ENCODE data around the gene RAP2A.

Gene RAP2A

DNA sequence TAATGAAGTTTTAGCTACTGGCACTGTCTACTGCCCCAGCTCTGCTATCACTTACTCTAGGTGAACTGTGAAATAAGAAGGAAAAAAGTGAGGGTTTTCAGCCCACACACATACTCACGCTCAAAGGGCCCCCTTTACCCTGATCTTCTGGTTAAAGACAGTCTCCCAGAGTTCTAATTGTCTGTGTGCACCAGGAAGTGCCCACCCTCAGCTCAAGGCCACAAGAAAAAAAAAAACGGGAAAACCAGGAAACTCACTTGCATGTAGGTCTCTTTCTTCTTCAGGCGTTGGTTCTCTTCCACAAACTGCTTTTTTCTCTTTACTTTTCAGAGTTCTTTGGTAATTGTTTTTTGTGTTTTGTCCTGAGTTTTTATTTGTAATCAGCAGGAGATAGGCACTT is 22.1 kb downstream of the RAP2A start:
- no peak for DNase-seq

DNA sequence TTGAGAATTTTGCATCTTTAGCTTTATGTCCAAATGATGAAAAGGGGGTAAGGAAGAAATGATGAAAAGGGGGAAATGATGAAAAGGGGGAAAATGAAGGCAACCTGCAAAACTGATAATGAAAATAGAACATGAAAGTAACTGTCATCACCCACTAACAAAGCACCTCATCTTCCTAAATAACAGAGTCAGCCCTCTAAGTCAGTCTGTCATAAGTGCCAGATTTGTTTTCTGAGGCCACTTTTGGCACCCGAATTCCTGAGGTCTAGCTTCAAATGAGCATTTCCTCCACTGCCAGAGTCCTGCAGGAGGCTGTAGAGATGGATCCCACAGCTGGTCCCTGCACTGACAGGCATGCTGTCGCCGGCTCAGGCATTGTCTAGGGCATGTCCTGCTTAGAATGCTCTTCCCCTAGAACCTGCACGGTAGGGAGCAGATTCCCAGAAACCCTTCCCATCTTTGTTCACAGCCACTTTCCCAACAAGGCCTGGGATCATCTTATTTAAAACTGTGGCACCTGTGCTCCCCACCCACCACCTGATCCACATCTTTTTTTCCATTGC is 25.3 kb downstream of the RAP2A start:
- DNase-seq: no peak

DNA sequence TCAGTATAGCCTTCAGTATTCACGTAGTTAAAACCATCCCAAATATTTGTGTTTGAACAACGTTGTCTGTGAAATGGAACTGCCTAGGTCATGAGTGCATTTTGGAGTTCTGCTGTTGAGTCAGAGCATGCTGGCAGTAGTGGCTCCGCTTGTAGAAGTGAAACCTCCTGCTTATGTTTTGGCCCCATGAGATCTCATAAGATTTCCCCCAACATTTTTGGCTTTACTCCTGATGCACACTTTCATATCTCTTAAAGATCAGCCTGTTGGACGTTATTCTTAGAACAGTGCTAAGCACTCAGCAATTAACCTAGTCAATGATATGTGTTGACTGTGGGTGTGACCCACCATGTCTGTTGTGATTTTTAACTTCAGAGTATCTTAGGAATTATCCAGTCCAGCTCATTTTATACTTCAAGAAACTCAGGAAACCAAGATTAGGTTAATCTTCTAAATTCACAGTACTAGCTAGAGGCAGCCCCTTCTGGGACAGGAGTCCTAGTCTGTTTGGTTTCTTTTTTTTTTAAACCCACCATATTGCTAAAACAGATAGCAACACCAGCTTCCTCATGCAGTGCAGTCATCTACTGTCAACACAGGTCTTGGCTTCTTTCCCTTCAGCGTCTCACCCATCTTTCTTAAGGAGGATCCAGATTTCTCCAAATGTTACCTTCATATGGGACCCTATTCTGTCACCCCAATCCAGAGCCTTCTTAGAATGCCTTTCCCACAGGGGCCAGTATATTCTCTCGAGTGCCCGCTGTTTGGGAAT is 26.2 kb downstream of the RAP2A start:
- no peak for DNase-seq

DNA sequence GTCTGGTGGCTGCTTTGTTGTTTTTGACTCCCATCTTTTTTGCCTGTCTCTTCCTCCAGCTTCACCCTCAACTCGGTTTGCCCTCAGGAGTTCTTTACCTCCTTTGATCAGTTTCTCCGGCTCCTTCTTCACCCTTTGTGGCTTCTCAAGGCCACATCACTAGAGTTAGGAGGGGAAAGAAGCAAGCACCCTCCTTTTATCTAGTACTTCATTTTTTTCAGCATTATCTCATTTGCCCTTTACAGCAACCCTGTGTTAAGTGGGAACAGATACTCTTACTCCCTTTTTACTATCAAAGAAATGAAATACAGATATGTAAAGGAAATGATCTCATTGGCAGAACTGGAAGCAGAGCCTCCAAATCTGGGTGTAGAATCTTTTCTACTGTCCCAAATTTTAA is 26.9 kb downstream of the RAP2A start:
- no peak for DNase-seq

DNA sequence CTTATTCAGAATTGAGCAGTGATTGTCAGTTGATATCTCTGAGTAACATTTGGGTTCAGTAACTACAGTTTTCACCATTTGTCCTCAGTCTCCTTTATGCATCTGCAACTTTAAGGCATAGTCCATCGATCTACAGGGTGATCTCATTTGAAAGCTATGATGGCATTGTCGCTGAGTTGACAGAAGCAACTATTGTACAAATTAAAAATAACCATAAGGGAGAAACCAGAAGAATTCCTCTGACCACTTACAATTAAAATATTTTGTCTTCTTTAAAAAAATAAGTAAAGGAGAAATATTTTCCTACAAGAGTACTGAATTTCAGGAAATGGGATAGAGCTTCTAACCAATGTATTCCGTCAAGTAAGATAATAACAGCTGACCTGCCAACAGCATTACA is 30.6 kb downstream of the RAP2A start:
- no peak for DNase-seq

DNA sequence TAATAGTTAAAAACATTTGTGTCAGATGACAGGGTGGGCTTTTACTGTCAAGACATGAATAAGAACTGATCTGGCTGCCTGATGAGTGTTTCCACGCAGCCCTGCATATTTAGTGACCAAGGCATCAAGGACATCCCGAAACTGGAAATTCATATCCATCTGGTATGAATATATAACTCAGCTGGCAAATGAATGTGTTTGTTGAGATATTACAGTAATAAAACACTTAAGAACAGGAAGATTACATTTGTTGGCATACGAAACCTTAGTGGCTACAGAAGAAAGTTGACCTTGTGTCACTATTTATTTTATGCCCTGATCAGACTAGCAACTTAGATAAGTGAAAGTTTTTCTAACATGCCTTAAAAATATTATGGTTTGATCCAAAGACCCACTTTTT is 32.8 kb downstream of the RAP2A start:
- DNase-seq: no peak

DNA sequence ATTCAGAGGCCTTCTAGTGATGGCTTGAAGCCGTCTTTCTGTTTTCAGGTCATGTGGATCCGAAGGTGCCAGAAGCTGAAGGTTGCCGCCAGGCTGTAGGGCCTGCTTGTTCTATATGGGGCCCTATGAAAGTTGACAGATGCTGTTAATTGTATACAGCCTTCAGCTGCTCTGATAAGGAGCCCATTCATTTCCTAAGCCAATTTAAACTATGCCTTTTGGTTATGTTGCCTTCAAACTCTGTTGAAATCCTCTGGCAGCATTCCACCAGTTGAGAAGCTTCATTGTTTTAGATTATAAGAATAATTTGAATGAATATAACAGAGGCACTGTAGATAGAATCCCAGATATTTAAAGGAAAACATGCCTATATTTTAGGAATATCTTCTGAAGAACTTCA is 34.4 kb downstream of the RAP2A start:
- DNase-seq: peak; percentile 49

DNA sequence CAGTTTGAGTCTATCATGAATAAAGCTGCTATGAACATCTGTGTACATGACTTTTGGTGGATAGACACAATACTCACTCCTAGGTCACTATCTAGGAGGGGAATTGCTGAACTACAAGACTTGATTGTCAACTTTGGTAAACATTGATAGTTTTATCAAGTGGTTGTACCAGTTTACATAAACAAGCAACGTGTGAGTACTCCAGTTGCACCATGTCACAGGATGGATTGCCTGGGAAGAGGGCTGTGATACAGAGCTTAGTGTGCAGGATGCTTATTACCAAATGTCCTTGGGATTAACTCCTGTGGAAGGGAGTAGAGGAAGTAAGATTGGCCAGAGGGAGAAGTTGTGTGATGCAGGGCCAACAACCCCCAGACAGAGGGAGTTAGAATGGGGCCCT is 37.7 kb downstream of the RAP2A start:
- no peak for DNase-seq

DNA sequence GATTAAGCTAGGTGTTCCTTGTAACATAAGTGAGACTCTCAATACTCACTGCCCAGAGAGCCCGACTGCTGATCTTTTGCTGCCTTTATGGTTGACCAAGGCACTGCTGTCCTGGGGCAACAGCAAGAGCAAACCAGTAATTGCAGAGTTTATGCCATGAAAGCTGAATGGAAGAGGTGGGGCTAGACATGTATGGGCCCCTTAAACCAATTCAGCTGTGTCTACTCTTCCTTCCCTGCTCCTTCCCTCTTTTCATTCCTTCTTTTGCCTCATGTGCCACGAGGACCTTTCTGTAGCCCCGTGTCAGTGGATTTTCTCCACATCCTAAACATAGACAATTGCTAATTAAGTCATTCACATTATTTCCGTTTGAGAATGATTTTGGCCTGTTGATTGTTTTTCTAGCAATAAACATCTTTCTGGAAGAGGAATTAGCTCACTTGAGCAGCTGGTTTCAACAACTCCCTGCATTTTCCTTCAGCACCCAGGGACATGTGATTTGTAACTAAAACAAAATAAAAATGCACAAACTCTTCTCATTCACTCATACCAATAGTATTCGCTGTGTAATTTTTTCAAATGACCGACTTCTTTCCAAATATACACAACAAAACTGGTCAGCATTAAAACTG is 40.5 kb downstream of the RAP2A start:
- no peak for DNase-seq

DNA sequence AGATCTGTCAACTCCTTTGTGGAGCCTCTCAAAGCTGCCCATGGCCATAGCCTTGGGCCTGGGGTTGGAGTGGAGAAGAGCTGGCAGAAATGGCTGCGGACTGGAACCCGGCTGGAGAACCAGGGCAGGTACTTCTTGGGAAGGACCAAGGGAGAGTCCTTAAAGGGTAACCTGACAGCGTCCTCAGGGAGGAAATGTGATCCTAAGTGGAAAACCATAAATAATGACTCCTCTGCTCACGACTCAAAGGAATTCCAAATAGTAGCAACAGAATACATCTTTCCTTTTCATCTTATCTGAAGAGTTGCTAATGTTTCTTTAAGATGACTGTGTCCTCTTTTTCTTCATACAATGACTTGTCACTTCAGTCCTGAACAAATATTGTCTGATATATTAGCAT is 41.0 kb downstream of the RAP2A start:
- DNase-seq: no peak

DNA sequence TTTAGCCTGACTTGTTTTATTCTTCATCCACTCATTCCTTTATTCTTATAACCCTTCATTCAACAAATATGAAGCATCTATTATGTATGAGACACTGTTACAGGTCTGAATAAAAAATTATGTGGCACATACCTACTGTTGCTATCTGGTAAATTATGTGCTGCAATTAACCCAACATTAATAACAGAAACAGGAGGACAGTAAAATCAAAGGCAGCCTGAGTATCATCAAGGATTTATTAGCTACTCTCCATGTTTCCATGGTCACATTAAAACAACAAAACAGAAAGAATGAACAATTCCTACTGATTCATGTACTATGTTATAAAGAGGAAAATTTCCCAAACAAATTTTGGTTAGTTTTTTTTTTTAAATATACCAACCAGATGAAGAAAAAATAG is 43.9 kb downstream of the RAP2A start:
- DNase-seq: no peak

DNA sequence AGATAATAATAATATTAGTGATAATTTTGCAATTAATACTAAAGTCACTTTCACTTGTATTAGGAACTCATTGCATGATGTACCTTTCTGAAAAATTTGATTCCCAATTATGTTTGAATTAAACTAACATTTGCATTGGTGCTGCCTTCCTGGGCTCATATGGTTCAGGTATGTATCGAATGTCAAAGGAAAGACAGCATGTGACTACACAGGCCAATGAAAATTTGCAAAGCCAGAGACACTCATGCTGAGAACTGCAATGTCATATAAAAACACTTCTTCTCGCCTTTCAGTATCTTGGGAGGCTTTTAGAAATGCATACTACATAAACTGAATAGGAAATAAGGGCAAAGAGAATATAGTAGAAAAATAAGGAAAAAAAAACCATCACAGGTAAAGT is 44.3 kb downstream of the RAP2A start:
- no peak for DNase-seq

DNA sequence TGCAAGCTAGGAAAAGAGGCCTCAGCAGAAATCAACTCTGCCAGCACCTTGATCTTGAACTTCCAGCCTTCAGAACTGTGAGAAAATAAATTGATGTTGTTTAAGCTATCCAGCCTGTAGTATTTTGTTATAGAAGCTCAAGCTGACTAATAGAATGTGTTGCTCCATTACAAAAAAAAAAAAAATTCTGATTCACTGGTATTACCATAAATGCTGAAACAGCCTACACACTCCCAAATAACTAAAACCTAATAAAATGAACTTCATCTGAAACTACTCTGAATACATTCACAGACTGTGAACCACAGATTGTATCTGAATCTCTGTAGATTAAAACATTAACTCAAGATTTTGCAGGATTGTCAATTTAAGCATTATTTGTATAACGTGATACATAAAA is 49.5 kb downstream of the RAP2A start:
- DNase-seq: no peak

DNA sequence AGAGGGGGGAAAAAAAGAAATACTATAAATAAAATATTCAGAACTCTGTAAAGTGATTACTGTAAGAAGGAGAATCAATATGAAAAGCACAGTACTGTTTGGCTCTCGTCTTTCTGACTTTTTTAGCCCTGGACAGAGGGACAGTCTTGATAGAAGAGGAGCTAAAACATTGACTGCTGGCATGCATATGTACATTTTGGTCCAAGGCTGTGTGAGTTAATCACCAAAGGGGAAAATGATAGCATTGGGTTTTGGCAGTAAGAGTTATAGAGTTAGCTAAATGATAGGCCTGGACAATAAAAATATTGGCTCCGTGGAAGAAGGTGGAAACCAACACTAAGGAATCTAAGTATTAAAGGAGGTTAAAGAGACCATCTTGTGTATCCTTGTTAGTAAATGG is 50.3 kb downstream of the RAP2A start:
- DNase-seq: no peak

DNA sequence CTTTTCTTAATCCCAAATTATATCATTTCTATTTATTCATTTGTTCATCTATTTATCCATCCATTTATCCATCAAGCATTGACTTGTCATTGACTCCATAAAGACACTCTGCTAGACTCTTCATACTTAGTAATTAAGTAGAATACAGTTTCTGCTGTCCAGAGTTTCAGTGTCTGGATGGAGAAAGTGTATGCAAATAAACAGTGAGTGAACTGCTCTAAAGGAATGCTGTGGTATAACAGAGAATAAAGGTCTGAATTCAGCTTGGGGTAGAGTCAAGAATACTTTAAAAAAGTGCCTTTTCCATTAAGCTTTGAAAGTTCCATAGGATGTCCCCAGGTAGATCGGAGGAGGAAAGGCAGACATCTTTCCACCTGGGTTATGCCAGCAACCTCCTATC is 51.4 kb downstream of the RAP2A start:
- DNase-seq: no peak

DNA sequence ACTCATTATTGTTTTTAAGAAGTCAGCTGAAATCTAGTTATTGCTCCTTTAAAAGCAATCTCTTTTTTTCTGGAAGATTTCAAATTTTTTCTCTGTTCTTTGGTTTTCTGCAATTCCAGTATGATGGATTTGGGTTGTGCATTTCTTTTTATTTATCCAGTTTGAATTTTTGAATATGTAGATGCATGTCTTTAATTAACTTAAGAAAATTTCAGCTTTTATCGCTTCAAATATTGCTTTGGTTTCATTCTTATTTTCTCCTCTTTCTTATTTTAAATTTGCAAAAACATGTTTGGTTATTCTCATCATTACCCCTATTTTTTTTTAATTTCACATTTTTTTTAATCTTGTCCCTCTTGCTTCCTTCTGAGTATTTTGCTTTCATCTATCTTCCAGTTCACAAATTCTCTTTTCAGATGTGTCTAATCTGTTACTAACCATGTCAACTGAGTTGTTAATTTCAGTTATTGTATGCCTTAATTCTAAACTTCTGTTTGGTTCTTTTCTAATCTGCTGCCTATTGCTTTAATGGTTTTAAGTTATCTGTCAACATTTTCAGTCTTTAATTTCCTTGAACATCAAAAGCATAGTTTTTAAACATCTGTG is 56.8 kb downstream of the RAP2A start:
- no peak for DNase-seq

DNA sequence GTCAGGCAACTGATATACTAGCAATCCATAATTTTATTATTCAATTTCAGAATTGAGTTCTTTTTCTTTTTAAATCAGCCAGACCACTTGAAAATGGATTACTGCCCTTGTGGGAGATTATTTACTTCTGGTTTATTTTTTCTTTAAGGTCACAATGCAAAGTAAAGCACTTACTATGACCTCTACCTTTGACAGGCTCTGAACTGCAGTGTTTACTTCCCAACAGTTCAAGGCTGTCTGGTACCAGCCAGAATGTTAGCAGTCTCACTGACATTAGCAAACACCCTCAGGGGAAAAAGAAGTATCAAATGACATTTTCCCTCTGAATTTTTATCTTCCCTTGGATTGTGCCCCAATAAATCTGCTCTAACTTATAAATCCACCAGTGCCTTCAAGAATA is 57.5 kb downstream of the RAP2A start:
- no peak for DNase-seq

DNA sequence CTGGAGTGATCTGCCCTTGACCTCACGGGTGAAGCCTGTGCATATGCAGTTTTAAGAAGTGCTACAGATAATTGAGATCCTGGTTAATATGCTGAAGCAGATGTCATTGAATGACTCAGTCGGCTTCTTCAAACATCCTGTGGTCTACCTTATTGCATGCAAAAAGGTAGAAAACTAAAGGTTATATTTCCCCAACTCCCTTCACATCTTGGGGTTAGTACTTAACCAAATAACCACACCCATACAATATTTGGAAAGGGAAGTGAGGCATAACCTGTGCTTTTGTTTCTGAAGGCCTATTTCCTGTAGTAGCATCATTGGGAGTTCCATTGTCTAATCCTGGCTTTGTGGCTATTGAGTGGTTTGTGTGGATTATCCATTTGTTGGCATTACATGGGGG is 58.3 kb downstream of the RAP2A start:
- DNase-seq: no peak

DNA sequence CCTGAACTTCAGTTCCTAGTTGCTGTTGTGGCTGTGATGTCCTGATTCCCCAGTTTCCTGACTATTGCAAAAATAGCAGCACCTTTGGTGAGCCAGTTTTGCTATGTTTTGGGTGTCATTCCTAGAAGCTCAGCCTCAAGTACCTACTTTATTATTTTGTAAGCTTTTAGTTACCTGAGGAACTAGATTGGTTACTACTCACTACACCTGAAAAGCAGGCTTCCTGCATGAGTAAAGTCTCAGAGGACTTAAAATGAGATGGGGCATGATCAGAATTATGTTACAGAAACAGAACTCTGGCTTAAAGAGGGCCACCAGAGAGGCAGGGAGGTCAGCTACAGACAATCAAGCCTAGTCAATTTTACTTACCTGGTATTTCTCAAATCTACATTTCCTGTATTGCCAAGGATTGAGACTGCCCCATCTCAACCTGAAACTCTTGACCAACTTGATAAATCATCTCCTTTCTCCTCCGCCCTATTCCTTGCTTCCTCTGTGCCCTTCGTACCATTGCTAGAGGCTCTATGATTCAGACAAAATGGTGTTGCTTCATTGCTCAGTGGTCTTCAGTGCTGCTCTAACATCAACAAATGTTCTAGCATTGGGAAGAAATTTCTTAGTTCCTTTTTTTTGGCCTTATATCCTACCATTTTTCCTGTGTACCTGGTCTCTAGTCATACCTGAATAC is 58.9 kb downstream of the RAP2A start:
- no peak for DNase-seq

DNA sequence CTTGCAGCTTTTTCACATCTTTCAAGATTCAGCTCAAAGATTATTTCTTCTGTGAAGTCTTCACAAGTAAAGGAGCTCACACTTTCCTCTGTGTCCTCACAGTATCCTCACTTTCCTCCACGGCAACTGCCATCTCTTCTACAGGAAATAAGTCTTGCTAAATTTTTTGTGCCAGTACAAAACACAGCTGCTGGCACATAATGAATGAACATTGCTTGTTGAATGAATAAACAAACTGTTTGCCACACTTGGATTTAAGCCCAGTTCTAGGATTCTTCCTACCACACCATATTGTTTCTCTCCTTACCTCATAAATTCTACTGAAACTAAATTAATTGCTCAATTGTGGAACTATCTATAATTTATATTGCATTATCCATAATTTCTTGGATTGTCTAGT is 59.5 kb downstream of the RAP2A start:
- DNase-seq: no peak

DNA sequence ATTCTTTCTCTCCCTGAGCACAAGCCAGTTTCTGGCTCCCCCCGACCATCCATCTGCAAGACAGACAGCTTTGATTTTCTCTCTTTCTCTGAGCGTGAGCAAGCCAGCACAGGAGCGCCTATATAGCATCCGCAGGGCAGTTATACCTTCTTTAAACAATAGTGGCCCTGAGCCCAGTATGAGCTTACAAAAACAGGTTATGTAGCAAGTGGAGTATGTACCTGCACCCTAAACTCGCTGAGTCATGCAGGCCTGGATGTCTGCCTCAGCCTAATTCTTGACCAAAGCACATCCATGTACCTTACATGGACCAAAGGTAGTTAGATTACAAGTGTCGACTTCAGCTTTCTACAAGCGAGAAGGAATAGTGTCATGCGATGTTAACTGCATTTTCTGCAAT is 61.7 kb downstream of the RAP2A start:
- DNase-seq: no peak

DNA sequence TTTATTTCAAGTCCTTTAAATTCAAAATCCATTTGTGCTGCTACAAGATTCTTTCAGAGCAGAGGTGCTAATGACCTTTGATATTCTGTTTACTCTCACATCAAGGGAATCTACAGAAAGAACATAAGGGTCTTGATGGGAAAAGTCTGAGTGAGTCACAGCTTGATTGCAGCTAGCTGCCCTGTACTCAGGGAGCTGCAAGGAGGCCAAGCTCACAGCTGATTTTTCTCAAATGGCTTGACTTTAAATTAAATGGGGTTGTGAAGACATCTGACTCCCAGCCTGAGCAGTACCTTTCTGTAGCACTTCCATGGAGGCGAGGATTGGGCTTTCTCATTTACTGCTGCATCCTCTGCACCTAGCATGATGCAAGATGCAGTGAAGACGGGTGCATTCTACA is 62.5 kb downstream of the RAP2A start:
- DNase-seq: no peak

DNA sequence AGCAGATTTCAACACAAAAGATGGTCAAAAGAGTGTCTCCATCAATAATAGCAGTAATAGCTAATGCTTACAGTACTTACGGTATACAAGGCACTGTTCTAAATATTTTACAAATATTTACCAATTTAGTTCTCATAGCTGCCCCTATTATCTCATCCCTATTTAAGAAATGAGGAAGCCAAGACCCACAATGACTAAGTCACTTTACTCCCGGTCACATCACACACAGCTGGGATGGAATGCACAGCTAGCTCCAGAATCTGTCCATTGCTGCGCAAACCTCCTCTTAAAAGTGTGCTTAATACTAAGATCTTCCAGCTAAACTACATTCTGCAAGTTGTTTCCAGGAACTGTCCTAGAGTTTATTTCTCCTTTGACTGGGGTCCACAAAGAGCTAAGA is 63.4 kb downstream of the RAP2A start:
- DNase-seq: no peak

DNA sequence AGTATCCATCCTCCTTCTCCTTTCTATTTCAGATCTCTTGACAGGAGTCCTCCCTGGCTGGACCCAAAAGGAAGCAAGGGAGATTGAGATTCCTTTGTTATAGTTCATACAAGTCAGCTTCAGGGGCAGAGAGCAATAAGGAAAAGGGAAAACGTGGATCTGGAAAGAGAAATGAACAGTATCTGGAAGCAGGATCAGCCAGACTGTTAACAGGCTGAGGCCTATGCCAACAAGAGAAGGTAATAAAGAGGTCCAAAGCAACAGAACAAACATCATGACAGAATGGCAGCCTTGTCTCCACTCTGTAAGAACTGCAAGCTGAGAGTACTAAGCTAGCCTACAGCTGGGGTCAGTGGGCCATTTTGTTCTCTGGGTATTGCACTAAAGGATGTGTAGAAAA is 64.5 kb downstream of the RAP2A start:
- no peak for DNase-seq

All from eye (tissue), 1 donor.